OCI-LY3 (cell line): ENCODE data around the gene SIVA1.

Experiments used
- EZH2phosphoT487 ChIP-seq: fragments of 200-600 bp; shearing (Covaris generic); IDR thresholded peaks from 2 replicates; pipeline ENCODE4 v1.6.1; 2018; ENCODE audit warnings: antibody characterized with exemption, mixed run types, low read depth
- TF ChIP-seq, protein P1 (sequence below): fragments of 200-600, 300-600 bp; sonication (generic); IDR thresholded peaks from 2 replicates; pipeline ENCODE4 v1.5.1; 2014; ENCODE audit warnings: antibody characterized with exemption, low read length, low read depth

DNA sequence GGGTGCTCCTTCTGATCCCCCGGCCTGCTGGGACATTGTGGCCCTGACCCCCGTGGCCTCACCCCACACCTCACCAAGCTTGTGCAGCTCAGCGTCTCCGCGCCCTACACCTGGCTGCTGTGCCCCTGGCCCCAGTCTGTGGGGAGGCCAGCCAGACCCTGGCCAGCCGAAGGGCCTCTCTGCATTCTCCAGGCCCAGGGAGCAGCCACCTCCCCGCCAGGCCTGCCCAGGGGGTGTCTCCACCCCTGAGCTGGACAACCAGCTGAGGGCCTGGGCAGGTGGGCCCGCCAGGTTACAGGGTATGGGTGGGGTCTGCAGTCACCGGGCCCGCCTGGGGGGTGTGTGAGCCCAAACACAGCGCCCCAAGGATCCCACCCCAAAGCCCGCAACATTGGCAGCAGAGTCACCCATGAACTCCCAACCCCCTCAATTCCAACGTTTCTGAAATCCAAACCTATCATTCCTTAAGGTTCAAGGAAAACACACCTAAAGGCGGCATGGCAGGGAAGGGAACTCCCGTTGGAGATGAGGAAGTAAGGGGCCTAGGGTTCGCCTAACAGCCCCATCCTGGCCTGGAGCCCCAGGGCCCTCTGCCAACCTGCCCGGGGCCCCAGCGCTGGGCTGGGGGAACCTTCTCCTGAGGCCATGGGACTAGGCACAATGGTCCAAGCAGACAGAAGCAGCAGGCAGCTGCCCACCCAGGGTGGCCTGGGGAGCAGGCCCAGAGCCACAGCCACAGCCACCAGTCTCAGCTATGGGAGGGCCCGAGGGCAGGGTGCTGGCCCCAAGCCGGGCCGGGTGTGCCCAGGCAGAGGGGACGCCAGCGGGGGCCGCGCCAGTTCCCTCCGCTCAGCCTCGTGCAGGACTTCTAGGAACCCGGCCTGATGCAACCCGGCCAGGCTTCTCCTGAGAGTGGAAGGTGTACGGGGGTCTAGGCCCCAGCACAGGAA, 34.1 kb downstream of the SIVA1 start:
- TF ChIP-seq, protein P1, sequence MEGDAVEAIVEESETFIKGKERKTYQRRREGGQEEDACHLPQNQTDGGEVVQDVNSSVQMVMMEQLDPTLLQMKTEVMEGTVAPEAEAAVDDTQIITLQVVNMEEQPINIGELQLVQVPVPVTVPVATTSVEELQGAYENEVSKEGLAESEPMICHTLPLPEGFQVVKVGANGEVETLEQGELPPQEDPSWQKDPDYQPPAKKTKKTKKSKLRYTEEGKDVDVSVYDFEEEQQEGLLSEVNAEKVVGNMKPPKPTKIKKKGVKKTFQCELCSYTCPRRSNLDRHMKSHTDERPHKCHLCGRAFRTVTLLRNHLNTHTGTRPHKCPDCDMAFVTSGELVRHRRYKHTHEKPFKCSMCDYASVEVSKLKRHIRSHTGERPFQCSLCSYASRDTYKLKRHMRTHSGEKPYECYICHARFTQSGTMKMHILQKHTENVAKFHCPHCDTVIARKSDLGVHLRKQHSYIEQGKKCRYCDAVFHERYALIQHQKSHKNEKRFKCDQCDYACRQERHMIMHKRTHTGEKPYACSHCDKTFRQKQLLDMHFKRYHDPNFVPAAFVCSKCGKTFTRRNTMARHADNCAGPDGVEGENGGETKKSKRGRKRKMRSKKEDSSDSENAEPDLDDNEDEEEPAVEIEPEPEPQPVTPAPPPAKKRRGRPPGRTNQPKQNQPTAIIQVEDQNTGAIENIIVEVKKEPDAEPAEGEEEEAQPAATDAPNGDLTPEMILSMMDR, result no peak
- no peak for TF ChIP-seq EZH2phosphoT487
